ENCODE results near the gene DEFB118.

- TF ChIP-seq CTCF (conservative IDR thresholded peaks at IDR 0.05; ENCODE audit: low read depth, low read length) (no peak), EZH2 (IDR thresholded peaks at IDR 0.05; ENCODE audit: low read length, unreplicated experiment) (no peak)
Measured at GRCh38 chr20:31414381-31414780, 46.0 kb downstream of the DEFB118 start.

All from PC-3 (cell line).